GM18508 (cell line): ENCODE measurements around the gene EYS.
"Not testable (repeated sequence)": the region's sequence is repeated elsewhere in the genome, so short reads cannot be mapped to it uniquely, and the experiment has no call there.

ENCODE experiments used
- ATAC-seq: cut with Tn5 transposase; IDR thresholded peaks from one replicate; pipeline ENCODE4 v1.9.1; 2021; ENCODE audit warnings: moderate number of reproducible peaks; ENCODE audit not compliant: insufficient read depth, unreplicated experiment

The EYS gene

DNA sequence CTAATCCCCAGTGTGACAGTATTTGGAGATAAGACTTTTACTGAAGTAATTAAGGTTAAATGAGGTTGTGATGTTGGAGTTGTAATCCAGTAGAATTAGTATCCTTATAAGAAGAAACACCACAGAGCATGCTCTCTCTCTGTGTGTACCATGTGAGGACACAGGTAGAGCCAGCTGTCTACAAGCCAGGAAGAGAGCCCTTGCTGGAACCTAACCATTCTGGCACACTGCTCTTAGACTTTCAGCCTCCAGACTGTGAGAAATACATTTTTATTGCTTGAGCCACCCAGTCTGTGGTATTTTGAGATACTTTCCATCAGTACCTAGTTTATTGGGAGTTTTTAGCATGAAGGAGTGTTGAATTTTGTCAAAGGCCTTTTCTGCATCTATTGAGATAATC is 1961.2 kb downstream of the EYS start:
- ATAC-seq: no peak

DNA sequence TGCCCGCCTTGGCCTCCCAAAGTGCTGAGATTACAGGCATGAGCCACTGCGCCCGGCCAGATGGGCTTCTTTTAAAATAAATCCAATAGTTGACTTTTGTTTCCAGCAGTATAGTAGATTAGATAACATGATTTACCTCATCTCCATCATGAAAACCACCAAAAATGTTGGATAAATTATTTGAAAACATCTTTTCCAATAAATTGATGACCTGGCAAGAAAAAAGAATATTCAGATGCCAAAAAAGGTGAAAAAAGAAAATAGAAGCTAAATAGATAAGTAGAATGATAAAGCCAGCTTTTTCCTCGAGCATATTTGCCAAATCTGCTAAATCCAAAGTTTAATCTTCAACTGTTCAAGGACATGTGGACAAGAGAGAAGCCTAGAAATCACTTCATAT is 1962.2 kb downstream of the EYS start:
- no peak for ATAC-seq

DNA sequence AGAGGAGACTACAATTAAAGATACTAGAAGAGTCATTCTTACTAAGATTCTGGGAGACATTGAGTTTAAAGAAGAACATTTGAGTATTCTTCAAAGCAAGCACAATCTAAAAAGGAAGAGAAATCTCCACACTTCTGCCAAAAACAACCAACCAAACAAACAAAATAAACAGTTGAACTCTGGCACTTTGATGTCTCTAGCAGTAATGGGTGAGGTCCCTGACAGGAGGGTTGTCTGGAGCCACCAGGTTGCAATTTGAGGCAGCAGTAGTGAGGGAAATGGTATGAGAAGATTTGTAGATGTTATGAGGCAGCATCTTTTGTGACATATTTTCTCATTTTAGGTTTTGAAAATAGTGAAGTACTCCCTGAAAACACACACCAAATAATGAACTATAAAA is 1963.3 kb downstream of the EYS start:
- no peak for ATAC-seq

DNA sequence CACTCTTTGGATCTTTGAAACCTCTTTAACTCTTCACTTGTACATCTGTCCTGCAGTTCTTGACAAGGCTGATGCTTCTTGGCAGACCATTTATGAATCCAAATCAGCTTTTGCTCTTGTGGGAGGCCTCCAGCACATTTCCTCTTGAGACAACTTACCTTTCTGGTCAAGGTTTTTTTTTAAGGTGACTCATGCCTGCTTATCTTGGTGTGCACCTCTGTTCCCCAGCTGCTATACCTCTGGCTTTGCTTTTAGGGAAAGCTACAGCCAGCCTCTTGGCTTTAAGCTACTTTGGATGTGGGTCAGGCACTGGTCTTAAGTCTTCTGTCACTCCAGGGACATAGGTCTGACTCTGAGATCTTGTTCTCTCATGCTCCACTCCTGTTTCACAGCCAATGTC is 1965.0 kb downstream of the EYS start:
- ATAC-seq: no peak

DNA sequence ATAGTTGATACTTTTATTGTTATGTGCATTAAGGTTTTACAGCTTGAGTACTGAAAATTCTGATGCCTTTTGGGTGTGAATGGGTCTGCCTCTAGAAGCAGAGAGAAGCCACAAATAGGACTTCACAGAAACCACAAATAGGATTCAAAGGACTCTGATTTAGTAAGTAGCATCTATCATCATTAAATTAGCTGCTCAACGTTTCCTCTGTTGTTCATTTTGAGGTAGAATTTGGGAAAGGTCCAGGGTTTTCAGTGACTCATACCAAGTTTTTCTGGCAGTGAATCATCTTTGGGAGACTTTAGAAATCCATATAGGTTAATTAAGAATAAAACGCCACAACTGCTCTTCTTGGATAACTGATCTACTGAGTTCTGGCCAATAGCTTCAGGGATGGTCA is 1966.3 kb downstream of the EYS start:
- ATAC-seq: no peak

DNA sequence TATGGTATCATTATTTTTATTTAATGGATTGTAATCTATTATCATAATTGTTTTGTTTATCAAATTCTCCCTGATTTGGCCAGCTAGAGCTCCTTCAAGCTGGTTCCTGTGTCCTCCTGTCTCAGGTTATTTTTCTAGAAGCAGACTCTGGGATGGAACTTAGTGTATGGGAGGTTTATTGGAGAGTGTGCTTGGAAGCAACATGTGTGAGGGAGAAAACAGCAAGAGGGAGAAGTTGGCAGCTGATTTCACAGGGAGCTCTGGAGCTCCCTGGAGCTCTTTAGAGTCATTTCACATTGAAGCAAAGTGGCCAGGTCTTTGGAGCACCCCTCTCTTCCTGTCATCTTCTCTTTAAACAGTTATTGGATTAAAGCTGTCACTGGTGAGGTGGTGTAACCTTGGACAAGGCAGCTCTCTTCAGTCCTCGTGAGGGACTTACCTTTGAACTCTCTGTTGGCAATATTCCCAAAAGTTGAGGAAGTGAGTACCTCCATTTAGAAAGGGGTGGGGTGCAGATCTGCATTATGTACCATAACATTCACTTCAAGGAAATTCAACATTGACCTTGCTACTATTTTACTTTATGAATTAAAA is 1967.8 kb downstream of the EYS start:
- no peak for ATAC-seq

DNA sequence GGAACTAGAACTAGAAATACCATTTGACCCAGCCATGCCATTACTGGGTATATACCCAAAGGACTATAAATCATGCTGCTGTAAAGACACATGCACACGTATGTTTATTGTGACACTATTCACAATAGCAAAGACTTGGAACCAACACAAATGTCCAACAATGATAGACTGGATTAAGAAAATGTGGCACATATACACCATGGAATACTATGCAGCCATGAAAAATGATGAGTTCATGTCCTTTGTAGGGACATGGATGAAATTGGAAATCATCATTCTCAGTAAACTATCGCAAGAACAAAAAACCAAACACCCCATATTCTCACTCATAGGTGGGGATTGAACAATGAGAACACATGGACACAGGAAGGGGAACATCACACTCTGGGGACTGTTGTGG is 1968.8 kb downstream of the EYS start:
- not testable (repeated sequence) for ATAC-seq

DNA sequence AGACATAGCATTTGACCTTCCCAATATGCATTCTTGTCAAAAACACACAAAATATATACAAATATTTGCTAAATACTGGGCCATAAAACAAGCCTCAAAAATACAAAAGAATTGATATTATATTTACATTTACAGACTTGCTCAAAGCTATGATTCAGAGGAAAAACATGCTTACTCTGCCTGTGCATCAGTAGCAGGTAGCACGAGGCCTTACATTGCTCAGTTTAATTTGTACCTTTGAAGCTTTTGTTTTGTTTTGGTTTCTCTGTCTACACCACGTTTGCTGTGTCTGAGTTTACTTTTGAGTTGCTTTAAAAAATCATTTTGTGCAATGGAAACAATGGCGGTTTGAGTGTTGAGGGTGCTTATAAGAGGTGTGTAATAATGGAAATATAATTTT is 1972.1 kb downstream of the EYS start:
- ATAC-seq: no peak

DNA sequence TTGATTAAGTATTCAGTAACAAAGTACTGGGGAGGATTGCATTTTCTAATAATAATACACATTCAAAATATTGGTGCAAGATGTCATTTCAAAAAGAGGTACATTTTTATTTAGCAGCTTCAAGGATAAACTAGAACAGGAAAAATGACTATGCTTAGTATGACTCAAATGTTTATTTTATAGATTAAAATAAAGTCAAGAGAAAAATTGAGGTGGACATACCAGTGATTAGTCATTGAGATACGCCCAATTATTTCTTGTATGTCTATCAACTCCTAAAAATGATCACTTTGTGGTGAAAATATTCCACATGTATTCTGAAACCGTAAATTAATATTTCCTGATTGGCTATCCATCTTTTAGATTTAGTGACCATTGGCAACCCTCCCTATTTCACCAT is 1974.7 kb downstream of the EYS start:
- ATAC-seq: no peak

DNA sequence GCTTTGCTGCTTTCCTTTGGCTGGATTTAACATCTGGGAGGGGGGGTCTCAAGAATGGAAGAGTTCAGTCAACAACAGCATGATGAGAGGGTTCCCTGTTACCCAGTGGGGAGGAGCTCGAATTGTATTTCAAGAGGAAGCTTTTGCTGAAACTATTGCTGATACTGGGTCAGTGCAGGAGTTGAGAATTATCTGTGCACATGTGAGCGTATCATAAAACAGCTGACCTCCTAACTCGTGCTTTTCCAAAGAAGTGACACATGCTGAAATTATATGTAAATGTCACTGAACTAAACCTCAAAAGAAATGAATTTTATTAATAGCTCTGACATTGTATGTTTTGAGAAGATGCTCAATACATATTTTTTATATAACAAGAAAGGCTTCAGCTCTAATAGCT is 1975.1 kb downstream of the EYS start:
- ATAC-seq: no peak

DNA sequence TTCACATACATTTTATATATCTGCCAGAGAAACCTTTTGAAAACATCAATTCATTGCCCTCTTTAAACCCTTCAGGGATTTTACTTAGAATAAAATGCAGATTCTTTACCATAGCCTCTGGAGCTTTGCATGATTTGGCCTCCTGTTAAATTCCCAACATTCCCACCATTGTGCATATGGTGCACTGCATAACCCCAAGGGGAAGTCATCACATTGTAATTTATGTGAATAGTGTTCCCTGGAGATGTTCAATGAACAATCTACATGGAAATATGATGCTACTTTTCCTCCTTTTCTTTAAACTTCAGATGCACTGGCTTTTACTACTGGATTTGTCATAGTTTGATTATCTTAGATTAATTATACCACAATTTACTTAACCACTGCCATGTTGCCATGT is 1976.7 kb downstream of the EYS start:
- no peak for ATAC-seq

DNA sequence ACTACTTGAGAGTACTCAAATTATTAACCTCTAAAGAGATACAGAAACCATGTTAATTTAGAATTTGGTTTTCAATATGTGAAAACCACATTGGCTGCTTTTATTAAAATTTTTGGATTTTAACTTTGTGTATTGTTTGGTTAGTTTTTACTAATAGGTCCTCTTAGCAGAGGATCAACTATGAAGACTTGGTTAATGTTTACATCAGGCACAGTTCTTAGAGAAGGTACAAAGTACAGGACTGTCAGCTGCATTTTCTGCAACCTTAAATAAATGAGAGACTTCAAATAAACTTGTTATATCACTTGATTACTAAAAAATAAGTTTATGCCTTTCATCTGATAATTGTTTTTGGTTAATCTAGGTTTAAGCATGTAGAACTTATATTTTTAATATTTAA is 1982.3 kb downstream of the EYS start:
- no peak for ATAC-seq

DNA sequence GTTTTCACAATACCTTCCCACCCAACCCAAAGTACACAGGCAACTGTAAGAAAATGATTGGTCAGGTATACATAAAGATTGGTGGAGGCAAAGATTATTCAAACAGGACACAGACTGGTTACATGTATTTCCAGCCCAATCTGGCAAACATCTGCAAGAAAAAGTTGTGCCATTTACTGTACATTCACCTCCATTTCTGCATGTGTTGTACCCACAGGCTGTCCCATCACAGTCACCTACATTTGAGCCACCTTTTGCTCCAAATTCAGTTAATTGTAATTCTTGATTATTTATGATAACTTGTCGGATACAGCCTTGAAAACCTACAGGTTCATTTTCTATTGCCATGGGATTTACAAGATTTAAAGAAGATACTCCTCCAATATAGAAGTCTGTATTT is 1985.8 kb downstream of the EYS start:
- no peak for ATAC-seq

DNA sequence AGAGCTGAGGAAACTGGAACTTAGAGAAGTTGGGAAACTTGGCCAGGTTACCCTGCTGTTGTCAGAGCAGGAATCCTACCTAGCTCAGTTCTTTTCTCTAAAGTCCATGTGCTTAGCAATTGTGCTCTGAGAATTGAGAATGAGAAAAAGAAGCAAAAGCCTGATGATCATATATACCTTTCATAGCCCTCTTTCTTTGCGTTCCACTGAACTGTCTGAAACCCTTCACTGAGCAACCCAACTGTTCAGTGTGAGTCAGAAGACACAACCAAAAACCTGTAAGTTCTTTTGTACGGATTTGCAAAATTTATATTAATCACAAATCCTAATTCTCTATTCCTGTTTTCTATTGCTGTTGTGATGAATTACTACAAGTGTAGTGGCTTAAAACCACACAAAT is 1990.9 kb downstream of the EYS start:
- no peak for ATAC-seq

DNA sequence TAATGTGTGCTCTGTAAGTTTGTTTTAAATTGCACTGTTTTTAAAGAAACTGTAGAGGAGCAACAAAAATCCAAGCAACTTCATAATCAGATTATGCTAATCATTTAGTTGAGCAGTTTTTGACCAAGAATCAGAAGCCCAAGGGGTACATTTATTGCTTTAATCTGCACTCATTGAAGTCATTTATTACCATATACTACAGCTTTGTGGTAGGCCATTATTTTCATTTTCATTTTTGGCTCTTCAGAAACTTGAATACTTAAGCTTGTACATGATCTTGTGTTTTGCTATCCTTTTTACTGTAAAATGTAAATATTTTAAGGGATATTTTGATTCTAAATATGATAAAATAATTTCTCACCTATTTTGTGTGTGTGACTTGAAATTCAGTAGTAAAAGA is 1992.9 kb downstream of the EYS start:
- no peak for ATAC-seq

DNA sequence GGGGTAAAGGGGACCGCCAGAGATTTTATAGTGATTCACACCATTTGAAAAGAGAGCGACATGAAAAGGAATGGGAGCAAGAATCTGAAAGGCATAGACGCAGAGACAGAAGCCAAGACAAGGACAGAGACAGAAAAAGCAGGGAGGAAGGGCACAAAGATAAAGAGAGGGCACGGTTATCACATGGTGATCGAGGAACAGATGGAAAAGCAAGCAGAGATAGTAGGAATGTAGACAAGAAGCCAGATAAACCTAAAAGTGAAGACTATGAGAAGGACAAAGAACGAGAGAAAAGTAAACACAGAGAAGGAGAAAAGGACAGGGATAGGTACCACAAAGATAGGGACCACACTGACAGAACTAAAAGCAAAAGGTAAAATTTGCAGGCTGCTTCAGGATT is 1993.7 kb downstream of the EYS start:
- no peak for ATAC-seq

DNA sequence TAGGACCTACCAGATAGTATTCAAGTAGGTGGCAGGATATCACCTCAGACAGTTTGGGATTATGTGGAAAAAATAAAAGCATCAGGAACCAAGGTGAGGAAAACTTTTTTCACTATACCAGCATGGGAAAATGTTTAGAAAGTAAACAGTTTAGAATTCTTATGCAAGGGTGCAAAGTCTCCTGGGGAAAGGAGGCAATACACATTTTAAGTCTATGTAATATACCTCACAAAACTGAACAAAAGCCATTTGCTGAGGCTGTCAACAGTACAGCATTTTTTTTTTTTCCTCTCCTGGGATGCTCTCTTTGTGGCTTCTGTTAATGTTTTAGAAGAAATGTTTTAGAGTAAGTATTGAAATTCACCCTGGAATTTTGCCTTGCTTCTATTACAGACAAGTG is 1997.9 kb downstream of the EYS start:
- ATAC-seq: no peak

DNA sequence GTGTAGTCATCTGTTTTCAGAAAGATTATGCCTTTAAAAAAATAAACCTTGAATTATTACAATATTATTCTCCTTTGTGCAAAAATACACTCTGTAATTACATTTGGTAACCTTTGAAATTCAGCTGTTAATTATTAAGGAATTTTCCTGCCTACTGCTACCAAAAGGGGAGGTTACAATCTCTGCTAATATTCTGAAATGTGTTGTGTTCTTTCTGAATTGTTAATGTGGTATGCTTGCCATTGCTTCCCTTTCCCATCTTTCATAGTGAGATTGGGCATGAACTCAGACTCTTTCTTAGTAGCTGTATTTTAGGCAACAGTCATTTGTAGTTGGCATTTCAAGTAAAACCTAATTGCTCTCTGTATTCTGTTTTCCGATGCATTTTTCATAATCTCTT is 1998.4 kb downstream of the EYS start:
- ATAC-seq: no peak

DNA sequence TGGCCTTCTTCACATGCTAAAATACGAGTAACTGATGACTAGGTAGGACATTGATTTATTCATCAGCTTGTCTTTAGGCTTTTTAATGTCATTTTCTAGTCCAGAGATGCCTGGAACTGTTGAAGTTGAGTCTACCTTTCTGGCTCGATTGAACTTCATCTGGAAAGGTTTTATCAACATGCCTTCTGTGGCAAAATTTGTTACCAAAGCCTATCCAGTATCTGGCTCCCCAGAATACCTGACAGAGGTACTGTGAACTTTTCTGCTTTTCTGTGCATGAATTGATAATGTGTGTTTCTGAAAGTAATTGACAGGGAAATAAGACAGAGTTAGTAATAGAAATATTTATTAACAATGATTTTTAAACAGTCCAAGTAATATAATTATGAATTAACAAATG is 2000.4 kb downstream of the EYS start:
- no peak for ATAC-seq

DNA sequence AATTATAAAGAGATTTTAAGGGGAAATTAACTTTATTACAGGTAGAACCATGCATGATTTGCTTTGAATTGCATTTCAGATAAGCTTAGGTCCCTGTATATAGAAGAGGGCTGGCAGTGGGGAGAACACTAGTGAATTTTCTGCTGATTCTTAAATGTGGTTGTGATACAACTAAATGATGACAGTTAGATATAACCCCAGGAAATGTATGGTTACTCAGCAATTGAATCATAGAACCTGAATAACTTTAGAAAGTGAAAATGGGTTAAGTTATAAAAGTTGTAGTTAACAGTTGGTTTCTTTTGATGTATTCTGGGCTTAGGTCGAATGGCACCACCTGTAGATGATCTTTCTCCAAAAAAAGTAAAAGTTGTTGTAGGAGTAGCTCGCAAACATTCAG is 2001.3 kb downstream of the EYS start:
- no peak for ATAC-seq

DNA sequence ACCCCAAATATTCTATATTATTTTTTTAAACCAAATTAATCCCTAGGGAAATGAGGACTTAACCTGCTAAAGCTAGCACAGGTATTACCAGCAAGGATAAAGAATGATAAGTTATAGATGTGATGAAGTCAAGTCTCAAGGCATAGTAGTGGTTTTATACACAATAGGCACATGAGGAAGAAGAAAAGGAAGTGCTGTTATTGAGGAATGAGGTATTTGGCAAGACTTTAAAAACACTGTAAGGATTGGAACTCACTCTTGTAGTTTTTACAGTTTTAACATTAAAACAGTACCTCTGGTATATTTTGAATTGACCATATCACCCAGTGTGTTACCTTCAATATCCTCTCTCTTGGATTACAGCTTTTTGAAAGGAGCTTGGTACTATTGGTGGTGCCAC is 2016.8 kb downstream of the EYS start:
- no peak for ATAC-seq

DNA sequence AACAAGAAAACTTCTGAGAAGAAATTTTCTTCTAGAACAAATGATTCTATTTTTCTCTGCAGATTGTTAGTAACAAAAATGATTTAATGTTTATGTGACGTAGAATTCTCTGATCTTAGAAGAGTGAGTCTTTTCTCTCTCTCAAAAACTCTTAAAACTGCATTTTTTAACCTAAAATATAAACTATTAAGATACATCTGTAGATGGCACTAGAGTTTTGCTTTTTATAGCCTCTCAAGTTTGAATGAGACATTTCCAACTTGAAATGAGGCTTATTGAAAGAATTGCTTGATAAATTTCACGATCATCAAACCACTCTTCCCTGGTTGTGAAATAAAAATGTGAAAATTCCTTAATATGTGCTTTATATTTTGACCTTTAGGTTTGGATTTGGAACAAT is 2017.6 kb downstream of the EYS start:
- no peak for ATAC-seq
